Stimulated activated CD8-positive, alpha-beta memory T cell treated with anti-CD3 and anti-CD28 coated beads, Interleukin-15, amount 100 ng/mL, for 1 hour (primary cell): ENCODE results near the gene PLCL1.

ENCODE experiments used
- DNase-seq: peaks from one replicate; pipeline ENCODE4 v3.0.0-alpha.2; 2020; ENCODE audit warnings: low read depth

PLCL1 gene

GRCh38 chr2:197888321-197888720, 83.9 kb downstream of the PLCL1 start:
- no peak for DNase-seq

DNA sequence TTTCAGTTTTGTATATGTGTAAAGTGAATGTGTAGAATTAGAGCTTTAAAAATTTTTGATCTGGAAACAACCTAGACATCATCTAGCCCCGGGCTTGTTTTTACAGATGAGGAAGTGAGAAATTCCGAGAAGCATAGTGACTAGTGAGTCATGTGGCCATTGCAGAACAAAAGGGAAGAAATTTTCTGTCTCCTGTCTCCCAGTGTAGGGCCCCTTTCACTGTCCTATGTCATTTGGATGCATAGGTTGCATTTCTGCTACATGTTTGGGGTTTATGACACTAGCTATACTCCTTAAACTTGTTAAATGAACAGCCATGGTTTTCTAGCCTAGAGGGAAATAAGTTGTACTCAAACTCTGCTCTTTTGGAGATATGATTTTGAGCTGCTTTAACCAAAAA, 84.6 kb downstream of the PLCL1 start:
- DNase-seq, result no peak

DNA sequence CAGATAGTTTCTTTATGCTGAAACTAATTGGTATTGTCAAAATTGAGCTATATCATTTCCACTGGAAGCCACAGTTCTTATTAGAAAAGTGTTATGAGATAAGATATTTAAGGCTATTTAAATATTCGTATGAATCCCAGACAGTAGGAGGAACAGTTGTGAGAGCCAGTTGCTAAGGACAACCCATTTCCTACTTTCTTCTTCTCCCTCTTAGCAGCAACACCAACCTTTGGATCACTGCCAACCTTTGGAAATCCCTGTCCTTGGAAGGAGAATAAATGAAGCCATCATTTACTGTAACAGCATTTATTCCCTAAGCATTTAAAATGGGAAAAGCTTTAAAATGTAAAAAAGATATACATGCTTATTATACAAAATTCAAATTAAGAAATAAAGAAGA, 85.8 kb downstream of the PLCL1 start:
- no peak for DNase-seq

DNA sequence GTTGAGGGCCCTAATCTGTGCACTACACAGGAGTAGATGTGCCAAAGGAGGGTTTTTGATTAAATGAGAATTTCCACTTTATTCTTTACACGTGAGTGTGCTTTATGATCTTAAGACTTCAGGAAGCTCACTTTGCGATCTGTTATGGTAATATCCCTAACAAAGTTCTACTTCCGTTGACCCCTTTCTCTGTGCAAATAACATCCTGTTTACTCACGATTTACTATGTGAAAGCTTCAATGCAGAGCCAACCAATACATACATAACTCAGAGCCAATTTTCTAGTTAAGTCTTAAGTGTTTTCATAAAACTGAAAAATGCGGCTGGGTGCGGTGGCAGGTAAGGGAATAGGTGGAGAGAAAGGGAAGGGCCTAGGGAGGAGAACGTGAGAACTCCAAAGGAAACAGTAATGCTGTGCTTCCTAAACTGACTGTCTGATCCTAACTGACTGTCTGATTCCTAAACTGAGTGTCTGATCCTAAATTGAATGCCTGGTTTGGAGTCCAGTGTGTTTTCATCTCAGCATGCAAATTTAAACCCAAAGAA, 87.6 kb downstream of the PLCL1 start:
- no peak for DNase-seq

DNA sequence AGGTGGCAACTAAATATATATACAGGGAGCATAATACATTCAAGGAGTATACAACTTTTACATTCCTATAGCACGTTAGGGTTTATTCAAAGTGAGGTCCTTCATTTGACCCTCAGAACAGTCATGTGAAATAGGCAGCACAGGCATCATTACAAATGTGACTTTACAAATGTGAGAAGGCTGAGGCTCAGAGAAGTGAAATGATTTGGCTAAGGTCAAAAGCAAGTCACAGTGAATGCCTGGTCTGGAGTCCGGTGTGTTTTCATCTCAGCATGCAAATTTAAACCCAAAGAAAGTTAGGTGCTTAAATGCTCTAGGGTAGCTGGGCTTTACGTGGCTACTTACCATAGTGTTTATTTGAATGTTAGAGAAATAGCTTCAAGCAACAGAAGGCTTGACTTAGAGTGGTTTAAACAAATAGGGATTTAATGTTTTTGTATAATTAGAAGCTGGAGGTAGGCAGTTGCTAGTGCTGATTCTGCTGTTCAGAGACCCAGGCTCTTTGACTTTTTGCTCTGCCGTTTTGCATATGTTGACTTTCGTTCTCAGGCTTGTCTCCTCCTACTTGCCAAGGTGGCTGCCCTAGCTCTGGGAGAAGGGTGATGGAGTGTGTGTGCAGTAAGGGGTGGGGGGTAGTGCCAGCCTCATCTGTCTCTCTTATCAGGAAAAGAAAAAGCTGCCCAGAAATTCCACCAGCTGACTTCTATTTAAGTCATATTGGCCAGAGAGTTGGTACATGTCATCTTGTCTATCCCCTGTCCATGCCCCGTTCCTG, 89.2 kb downstream of the PLCL1 start:
- no peak for DNase-seq

DNA sequence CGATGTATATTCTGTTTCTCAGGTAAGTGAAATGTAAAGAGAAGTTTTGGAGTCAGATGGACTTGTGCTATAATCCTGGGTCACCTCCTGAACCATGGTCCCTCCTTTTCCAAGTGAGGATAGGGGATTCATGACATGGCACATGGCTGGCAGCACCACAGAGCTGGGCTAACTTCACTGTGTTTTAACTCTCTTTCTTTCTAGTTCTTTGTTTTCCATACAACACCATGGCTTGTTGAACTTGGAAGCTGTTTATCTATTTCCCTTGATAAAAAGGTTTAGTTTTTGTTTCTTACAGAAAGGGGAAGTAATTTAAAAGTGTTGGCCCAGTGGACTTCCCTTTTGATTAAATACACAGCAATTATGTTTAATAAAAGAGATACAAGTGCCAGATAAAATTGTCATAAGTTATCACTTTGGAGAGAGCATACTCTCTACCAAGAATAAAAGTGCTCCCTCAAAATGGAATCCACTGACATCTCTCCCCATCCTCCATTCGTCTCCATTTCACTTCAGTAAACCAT, 90.4 kb downstream of the PLCL1 start:
- no peak for DNase-seq

DNA sequence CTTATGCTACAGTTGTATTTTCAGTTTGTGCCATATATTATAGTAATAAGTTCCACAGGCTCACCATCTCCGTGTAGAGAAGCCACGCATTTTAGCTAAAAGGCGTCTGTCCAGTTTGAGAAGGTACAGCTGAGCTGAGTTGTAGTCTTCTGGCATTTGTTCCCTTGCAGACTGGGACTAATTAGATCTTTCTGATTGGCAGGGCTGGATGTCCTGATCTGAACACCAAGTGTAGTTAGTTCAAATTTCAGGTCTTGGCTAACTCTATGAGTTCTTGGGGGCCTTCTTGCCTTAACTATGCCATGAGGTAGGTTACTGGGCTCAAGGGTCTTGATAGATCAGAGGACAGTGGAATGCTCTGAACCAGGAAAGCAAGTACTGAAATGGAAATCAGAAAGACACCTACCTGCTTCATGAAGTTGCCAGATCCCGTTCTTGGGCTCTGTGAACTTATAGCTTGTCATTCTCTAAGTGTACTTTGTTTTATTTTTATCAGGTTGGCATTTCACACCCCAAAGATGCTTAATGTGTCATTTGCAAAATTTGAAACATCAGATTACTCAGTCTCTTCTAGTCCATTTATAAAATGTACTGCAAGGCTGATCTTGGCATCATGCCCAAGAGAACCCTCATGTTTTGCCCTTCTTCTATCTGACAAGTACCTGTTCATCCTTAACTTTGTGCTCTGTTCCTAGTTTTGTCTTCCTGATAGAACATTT, 93.7 kb downstream of the PLCL1 start:
- no peak for DNase-seq

DNA sequence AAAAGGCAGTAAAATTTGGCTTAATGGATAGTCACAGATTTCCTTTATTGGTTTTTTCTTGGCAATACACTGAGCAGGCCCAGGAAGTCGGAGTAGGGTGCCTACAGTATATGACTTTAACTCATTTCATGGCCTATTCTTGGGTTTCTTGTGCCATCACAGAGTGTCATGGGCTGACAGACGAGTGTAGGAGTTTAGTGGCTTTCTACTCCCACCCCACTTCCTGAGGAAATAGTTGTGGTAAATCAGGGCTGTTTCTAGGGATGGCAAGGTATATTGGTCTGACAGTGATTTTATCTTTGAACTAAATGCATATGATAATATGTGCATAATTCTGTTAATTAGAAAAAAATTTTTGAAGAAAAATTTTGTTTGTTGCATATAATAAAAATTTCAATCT, 100.1 kb downstream of the PLCL1 start:
- DNase-seq, result no peak

DNA sequence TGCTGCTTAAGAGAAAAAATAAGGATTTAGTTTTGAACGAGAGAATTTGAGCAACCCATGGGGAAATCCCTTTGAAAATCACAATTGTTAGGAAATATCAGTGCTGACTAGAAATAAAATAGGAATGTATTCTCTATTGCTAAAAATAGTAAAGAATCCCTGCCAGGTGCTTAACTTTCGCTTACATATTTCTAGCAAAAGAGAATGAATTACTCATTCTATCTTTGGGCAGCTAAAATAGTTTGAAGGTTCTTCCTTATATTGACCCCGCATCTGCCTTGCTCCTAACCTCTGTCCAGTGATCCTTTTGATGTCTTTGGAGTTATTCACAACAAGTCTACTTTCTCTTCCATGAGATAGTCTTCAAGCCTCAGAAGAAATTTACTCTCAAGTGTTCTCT, 103.8 kb downstream of the PLCL1 start:
- DNase-seq, result no peak

DNA sequence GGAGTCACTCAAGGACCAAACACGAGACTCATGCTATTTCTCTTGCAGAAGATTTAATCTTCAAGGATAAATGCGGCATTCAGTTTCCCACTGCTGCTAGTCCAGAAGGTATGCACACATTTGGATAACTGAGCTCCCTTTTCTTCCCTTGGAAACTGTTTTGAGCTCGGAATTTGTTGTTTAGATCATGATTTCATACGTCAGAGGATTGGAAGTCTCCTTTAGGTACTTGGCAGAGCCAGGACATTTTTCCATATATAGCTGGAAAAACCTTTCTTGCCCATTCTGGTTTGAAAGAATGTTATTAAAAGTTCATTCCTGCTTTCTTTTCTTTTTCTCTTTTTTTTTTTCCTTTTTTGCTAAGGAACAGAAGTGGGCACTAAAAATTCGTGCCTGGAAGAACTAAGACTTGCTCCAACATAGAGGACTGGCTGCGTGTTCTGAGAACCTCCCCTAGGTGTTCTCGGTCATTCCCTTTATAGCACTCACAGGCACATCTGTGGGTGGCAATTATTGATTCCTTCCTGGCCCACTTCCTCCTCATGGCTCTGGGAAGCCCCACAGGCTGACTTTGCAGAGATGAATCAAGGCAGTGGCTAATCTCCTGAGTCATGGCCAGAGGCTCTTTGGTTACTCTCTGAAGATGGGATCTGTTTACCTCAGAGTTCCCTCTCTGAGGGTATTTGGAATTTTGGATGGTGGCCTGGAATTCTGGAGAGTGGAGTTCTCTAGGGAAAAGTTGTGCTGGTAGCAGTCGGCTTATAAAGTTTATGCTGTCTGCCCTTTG, 104.8 kb downstream of the PLCL1 start:
- no peak for DNase-seq

DNA sequence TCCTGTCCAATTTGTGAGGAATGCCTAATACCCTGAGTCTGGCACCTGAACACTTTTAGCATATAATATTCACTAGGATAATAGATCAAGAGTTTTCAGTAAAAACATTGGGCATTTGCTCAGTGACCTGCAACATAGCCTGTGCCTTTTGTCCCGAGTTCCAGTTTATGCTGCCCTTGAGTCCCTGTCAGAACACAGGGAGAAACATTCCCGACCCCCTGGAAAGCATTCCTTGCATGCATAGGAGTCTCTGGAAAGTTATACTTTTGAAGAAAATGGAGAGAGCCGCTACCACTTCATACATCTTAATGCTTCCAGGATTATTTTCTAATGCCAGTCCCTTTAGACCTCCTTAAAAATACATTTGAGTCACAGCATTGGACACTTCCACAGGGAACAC, 107.3 kb downstream of the PLCL1 start:
- no peak for DNase-seq

DNA sequence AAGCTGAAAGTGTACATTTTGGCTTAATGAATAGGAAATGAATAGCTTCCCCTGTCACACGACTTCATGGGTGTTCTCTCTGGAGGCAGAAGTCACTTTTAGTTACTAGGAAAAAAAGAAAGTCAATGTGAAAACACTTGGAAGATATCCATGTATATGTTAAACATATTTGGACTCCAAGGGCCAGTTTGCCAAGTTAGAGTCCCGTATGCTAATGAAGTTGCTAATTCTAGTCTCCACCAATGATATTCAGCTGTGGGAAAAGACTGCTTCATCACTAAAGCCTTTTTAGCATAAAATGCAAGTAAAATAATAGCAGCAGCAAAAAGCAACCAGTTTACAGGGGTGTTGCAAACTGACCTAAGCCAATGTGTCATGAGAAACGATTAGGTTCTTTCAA, 108.7 kb downstream of the PLCL1 start:
- DNase-seq, result no peak

GRCh38 chr2:197914778-197915177, 110.4 kb downstream of the PLCL1 start:
- no peak for DNase-seq

- no peak for DNase-seq
These were observed 111.3 kb downstream of the PLCL1 start for GRCh38 chr2:197915548-197916265.

- no peak for DNase-seq
These were observed 115.1 kb downstream of the PLCL1 start for GRCh38 chr2:197919487-197919886.

DNA sequence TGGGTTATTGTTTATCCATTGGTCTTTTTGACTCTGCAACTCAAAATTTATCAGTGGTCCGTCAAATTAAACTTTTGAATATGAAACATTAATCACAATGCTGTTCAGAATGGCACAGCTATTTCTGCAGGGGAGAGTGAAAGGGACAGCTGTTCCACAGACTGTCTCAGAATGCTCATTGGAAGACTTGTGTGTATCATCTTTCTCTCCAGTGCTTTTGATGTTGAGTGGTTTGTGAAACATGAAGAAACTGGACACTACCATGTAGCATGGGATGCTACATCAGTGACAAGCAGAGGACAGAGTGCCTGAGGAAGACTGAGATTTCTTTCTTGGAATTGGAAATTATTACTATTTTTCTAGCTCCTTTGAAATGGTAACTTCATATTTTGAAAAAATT, 115.7 kb downstream of the PLCL1 start:
- no peak for DNase-seq

GRCh38 chr2:197920592-197921201, 116.3 kb downstream of the PLCL1 start:
- no peak for DNase-seq

DNA sequence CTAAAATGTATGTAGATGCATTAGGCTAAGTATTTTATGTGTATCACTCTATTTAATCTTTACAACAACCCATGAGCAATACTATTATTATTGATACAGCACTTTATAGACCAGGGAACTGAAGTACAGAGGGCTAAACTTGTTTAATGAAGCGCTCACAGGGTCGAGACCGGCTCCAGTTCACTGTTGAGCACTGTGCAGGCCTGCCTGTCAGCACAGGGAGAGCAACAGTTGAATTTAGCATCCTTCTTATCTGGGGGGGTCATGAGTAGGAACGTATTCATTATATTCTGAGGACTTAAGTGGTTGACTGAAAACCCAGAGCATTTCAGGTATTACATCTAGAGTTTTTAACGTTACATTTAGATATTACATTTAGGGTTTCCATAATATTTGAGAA, 120.1 kb downstream of the PLCL1 start:
- DNase-seq, result no peak

DNA sequence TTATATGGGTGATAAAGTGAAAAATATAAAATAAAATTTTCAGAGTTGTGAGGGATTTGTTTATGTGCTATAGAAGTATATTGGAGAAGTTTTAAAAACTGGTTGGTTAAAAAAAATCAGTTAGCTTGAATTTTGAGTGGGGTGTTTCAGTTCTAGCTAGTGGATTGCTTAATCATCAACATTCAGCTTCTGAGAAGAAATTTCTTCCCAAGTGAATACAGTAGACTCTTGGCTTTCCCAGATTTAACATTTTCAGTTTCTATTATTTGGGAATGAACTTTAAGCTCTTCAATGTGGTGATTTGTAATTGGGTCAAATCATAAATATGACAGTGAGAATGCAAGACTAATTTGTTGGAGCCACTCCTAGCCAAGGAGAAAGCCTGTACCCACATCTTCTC, 120.8 kb downstream of the PLCL1 start:
- no peak for DNase-seq

- no peak for DNase-seq
These were observed 121.6 kb downstream of the PLCL1 start for GRCh38 chr2:197925976-197926375.

DNA sequence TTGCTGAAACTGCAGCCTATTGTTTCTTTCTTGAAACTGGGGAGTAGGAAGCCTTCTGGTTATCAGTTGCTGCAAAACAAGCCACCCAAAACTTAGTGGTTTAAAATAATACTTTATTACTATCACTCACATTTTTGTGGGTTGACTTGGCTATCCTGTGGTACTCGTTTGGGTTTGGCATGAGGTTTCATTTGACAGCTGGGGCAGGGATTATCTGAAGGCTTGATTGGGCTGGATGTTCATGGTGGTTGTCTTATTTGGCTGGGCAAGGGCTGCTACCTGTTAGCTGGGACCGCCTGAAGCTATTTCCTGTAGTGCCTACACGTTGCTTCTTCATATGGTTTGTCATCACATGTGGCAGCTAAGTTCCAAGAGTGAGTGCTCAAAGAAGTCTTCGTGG, 122.3 kb downstream of the PLCL1 start:
- no peak for DNase-seq
